HUDEP-2 (cell line): Measurements from ENCODE around the gene GSG1.
"Not testable (repeated sequence)": the region's sequence is repeated elsewhere in the genome, so short reads cannot be mapped to it uniquely, and the experiment has no call there.

ENCODE experiments used
- DNase-seq, 76 experiments: peaks; one replicate each; lab custom pipeline; 2025; ENCODE audit not compliant: unreplicated experiment in 76 of 76; lab: John Stamatoyannopoulos, UW

The GSG1 gene

DNA sequence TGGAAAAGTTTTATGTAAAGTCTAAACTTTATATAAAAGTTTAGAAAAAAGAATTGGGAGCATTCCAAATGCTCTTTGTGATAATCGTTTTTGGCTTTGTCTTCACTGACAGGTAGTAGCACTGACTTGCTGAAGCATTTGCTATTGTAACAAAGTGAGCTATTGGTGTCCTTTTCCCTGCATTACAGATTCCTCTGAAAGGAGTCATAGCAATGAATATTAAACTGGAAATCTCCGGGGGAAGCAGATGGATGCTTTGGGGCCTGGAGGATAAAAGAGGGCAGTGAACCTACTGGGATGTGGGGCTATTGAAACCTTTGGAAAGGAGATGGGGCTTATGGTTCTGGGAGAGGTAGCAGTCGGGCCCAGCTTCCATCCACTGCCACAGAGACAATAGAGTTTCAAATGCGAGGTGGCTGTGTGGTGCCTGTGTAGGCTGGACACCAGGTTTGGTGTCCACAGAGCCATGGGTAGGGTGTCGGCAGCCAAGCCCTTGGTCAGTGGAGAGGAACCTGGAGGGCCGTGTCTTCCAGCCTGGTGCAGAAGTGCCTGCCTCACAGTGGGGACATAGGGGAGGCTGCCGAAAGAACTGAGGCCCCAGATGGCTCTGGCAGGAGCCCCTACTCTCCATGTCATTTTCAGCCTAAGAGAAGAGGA, 10.1 kb downstream of the GSG1 start:
- DNase-seq = no peak

DNA sequence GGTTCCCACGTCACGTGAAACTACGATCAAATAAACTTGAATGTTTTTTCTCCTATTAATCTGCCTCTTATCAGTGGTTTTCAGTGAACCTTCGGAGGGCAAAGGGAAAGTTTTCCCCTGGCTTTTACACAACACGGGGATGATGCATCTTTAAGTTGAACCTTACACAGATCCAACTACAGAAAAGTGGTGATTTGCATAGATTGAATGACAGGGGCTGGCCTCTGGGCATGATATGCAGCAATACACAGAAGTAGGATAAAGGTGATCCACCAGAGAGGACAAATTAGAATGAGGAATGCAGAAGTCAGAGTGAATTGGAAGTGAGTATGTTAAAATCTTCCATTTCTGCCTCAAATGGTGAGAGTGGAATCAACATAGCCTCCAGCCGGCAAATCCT, 11.6 kb downstream of the GSG1 start:
- no peak for DNase-seq

DNA sequence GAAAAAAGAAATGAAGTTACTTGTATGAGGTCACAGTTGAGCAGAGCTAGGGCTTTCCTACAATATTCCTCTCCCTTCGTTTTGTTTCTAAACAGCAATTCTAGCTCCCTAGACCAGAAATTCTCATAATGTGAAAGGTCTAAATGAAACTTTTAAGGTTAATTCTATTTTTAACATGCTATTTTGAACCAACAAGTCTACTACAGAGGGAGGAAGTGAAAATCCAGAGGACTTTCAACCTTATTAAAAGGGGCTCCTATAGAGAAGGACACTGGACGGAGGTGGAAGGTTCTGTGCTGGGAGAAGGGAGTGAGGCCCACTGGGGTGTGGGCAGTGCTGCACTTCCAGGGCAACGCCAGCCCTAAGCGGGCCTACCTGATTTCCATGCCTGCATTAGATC, 13.4 kb downstream of the GSG1 start:
- DNase-seq = no peak

DNA sequence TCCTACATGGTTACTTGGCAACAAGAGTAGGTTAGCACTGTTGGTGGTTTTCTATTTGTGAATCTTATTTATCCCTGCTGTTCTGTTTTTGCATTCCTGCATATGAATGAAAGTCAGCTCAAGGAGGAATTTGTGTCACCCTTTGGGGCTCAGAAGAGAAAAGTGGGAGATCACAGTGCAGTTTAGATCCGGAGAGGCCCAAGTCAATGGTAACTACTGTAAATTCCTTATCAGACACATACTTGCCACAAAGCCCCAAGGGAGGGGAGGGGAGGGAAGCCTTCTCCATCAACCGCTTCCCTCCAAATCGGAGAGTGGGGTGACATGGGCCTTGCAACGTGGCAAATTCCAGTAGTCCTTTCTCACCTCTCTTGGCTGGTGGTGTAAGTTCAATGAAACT, 15.0 kb downstream of the GSG1 start:
- no peak for DNase-seq

DNA sequence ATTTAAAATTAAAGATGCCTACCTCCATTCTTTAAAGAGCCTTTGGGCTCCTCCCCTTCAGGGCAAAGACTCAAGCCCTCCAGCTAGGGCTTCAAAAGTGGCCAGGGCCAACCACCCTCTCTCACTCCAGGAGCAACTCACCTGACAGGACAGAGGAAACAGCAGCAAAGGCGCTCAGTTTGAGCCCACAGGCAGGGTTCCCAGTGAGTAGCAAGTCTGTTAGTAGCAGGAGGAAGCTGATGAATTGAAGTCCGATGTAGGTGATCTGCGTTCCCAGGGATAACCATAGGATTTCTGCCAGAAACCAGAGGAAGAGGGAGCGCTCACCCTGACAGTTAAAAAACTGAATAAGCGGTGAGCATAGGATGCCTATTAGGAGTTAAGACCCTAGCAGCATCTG, 15.7 kb downstream of the GSG1 start:
- no peak for DNase-seq

DNA sequence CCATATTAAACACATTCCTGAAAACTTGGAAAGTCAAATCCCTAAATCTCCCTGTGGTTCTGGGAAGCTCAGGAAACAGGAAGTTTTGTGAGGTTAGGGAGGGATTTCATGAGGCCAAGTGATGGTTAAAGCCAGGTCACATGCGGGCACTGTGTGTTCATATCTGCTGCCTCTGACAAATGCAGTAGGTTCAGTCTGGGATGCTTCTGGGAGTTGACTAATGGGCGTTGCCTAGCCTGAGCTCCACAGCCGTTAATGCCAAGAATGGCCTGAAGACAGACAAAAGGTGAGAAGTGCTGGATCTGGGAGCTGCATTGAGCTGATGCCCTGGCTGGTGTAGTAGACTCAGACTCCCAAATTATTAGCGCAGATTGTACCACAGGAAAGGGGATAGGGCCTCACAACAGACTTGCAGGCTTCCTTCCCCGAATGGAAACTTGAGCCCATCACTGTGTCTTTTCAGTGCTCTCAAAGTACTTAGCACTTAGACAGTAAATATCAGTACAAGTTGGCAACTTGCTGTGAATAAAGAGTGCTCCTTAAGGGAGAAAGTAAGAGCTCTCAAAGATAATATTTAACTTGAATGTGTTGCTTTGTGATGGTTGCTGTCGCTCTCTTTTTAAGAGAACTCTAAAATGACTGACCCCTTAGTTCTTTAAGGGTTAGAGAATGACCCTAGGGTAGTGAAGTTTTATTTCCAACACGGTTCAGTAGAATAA, 17.3 kb downstream of the GSG1 start:
- DNase-seq = no peak

DNA sequence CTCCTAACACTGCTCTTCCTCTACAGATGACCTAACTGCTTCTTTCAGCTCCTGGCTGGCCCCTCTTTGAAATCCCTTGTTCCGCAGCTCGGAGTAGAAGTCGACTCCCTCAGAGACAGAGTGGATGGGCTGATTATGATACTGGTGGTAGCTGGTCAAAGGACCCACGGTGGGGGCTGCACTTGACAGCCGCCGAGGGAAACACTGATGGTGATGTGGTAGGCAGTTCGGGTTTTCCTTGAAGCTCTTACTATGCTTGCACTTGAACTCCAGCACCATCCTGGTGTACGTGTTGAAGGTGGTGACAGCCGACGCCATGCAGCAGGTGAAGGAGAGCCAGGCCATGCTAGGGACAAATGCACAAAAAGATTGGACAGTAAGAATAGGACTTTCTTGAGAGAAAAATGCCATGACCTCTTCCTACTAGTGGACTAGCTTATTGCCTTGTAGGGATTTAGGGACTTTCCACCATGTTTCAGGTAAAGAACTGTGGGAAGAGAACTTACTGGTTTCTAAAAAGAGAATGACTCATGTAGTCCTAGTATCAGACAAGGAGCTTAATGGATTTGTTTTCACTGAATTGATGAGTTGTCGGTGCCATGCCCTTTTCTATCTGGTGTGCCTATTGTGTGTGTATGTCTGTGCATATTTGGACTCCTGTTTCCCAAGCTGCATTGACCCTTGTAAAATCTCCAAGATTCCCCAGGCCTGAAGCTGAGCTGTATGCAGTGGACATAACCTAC, 18.4 kb downstream of the GSG1 start:
- no peak for DNase-seq

DNA sequence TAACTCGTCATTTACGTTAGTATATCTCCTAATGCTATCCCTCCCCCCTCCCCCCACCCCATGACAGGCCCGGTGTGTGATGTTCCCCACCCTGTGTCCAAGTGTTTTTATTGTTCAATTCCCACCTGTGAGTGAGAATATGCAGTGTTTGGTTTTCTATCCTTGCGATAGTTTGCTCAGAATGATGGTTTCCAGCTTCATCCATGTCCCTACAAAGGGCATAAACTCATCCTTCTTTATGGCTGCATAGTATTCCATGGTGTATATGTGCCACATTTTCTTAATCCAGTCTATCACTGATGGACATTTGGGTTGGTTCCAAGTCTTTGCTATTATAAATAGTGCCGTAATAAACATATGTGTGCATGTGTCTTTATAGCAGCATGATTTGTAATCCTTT, 19.8 kb downstream of the GSG1 start:
- DNase-seq = not testable (repeated sequence)

DNA sequence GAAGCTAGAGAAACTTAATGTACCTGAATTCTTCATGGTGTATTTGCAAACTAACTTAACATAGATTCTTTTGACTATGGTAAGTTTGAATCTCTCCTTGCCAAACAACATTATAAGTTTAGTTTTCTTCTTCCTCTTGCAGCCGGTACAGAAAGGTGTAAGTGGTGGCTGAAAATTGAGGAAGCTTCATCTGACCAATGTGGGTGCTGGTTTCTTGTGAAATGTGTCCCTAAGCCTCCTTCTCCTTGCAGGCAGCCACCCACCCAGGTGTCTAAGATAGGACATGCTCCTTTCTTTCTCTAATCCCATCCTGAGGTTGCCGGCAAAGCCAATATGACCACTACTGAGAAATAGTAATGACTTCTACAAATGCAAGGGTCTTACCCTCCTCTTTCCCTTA, 20.6 kb downstream of the GSG1 start:
- DNase-seq = no peak

DNA sequence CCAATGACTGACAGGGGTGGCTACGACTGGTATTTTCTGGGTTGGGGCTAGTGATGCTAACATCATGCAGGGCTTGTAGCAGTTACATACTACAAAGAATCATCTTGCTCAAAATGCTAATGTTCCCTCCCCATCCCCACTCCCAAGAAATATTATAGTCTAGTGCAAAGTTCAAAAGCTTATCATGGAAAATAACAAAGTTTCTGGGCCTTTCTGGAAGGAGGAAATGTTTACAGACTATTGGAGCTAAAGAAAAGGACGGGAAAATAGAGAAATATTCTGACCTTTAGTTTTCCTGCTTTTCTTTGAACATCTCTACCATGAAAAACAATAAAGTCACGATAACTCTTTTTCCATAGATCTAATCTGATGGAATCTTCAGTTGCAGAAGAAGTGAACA, 23.2 kb downstream of the GSG1 start:
- no peak for DNase-seq

DNA sequence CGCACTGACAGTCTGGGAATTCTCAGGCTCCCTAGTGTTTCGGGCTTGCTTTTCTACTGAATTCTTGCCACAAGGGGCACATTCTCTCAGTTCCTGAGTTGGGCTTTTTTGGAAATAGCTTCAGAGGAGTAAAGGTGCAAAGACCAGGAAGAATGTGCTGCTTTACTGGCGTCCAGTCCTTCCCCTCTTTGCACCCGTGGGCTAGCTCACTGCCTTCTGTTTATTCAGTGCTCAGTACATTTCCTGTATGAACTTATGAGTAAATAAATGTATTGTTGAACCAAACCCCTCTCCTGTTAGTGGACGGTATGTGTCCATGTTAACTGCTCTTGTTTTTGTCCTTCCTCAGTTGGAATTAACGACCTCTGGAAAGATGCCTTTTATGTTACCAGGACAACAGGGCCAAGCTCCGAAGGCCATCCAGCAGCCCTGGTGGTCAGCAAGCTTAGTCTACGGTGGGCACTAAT, 24.0 kb downstream of the GSG1 start:
- no peak for DNase-seq

DNA sequence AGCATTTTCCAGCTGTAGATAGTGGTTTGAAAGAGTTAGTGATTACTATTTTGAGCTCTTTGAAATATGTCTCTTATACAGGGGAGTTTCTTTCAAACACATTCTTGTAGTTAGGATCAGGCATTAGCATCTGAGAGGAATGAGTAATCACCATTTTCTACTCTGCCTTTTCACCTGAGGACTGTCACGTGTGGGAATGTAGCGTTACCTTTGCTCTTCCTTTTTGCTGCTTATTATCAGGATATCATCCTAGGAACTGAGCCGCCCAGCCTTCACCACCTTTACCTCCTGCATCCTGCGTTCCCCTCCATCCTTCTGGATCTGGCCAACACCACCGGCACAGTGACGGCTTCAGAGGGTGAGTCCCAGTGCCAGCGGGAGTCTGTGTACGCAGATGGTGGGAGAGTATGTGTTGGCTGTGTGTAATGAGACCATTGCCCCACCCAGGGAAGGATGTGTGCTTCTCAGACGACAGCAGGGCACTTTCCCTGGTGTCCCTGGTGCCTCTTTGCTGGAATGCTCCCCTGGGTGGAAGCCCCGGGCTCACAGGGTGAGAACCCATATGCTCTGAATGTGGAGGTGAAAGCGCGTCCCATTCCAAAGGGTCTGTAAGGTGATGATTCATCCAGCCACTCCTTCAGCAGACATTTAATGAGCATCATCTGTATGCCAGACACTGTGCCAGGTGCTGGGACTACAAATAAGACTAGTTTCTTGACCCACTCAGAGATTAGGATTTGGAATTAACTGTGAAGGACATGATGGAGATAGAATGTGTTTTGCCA, 27.5 kb downstream of the GSG1 start:
- DNase-seq = no peak

DNA sequence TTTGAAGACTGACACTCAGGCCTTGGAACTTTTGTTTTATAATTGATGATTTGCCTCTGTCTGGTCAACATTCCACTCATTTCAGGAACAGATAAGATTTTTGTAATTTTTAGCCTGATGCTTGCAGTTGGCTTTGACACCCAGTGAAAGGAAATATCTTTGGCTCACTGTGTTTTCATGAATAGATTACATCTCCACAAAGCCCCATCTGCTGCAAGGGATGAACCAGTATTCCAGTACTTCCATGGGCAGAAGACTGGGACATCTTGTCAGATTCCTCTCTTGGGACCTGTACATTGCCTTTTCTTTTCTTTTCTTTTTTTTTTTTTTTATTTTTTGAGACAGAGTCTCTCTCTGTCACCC, 28.4 kb downstream of the GSG1 start:
- DNase-seq = no peak

DNA sequence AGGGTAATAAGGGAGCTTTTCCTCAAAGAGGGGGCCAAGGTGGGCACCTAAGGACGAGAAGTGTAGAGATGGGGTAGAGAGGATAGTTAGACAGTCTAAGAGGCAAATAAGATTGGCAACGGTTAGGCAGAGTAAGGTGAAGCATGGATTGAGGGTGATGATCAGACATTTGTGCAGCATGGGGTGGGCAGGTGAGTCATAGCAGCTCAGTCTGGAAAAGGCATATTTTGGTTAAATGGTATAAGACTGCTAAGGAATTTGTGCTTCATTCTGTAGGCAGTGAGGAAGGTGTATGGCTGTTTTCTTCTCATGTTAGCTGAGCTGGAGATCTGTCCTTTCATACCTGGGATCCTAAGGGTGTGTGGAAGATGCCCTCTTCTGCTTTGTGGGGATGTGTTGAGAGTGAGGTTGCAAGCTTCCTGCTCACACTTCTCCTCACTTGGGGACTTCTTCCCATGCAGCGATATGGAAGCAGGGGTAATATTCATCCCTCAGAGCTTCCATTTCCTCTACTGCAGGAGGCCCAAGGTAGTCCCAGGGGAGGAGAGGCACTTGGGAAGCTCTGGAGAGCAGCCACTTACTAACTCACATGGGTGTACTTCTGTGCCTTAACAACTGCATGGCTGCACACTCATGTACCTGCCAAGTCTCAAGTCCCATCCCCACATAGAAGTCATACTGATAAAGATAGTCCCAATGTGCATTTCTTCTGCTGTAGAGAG, 28.9 kb downstream of the GSG1 start:
- no peak for DNase-seq

DNA sequence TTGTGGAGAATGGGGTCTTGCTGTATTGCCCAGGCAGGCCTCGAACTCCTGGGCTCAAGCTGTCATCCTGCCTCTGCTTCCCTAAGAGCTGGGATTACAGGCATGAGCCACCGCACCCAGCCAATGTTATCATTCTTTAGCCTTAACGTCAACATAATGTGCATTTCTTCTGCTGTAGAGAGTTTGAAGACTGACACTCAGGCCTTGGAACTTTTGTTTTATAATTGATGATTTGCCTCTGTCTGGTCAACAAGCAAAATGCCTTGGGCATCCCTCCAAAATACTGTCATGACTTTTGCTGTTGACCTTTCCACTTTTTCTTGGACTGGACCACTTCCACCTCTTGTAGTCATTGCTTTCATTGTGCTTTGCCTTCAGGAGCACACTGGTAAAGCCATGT, 30.3 kb downstream of the GSG1 start:
- DNase-seq = no peak

DNA sequence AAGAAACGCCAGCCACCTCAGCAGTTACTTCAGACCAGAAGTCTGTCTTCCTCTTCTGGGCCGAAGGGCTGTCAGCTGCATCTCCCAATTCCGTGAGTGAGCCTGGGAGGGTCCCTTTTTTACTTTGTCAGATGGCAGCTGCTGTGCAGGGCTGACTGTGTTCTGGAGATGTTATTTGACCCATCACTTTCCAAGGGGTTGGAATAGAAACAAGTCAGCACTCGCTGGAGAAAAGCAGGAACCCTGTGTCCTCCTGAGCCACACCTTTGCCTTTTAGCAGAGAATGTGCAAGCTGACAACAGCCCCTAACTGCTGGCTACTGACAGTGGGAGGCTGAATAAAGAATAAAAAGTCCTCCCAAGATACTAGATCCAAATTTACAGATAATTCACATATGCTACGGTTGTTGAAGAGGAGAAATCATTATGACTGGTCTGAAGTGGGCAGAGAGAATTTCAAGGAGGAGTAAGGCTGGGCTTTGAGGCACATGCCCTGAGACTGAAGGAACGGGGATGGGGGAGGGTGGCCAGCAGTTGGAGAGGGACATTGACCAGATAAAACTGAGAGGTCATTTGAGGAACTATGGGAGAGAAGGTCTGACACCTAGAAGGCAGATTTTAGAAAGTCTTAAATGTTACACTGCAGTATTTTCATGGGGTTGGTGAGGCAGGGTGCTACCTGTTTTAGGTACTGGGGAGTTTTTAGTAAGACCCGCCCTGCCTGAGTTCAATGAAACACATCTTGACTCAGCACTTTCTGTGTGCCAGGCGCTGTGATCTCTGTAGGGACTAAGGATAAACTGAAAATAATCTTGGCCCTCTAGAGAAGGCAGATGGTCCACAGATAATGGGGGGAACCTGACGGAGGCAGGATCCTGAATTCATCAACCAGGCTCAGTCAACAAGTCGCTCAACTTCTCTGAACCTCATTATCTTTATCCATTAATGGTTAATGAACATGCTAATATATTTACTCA, 31.9 kb downstream of the GSG1 start:
- DNase-seq = peak in 7 of 76 experiments; percentile 1 to 16 (median 9)

DNA sequence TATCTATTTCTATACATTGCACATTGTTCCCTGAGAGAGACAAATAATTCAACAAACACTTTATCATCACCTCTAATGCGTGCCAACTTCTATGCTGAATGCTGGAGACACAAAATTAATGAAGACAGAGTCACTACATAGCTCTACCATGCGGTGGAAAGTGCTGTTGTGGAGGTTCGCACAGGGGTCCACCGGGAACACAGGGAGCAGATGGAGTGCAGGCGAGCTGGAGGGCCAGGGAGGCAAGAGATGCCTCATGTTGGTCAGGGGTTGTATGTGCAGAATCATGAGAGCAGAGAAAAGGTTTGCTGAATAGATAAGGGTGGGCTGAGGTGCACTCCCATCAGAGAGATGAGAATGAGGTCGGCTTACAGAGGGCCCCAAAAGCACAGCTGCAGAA, 34.1 kb downstream of the GSG1 start:
- DNase-seq = no peak

DNA sequence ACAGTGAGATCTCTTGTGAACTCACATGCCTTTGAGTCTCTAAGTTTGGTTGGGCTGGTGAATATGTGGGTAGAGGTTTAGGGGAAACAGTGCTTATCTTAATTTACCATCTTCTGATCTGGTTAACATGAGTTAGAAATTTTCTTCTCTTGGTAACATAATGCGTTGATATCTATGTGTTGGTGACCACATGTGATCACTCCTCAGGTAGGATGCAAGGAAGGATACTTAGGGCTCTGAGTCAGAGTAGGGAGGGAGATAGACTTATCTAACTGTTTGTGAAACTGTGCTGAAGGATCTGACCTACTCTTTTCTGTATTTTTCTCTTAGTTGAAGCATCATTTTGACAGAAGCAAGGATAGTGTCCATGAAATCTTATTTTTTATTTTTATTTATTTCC, 36.1 kb downstream of the GSG1 start:
- no peak for DNase-seq

DNA sequence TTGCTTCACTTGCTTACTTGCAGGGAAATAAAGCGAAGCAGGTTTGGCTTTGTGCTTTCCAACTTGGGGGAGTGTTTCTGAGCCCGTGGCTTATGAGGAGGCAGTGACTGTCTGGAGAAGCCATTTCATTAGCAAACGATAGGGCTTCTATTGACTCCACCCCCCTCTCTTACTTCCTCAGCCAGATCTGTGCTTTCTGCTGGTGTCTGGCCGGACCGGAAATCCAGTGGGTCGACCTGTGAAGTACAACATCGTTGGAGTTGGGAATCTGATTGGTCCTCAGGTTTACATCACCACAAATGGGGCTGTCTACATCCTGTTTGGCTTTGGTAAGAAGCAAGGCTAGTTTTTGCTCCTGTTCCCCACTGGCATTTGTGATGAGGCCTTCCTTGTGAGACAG, 37.0 kb downstream of the GSG1 start:
- DNase-seq = no peak
